RWPE2 (cell line): ENCODE measurements around the gene TFAP2A.
A peak's percentile ranks its signal among the peaks of the same experiment; 100 is the strongest.

Experiments
- ATAC-seq: fragments of 200-7000 bp; cut with Tn5 transposase; 3 replicates; pipeline ENCODE4 v1.9.1; 2021; ENCODE audit warnings: low read depth
- DNase-seq: peaks from one replicate; pipeline ENCODE4 v3.0.0-alpha.2; 2020; ENCODE audit warnings: low spot score
- H3K27ac ChIP-seq: fragments of 450-650 bp; 2 replicates; pipeline ENCODE4 v1.5.1; 2017; ENCODE audit warnings: mild to moderate bottlenecking; ENCODE audit not compliant: poor library complexity, severe bottlenecking
- H3K27me3 ChIP-seq: fragments of 250-450 bp; sonication (Bioruptor Pico); 2 replicates; pipeline ENCODE4 v1.5.1; 2021; ENCODE audit warnings: mild to moderate bottlenecking, moderate library complexity; ENCODE audit not compliant: insufficient read depth, poor library complexity, severe bottlenecking
- H3K36me3 ChIP-seq: fragments of 250-450 bp; sonication (Bioruptor Pico); 2 replicates; pipeline ENCODE4 v1.5.1; 2020; ENCODE audit warnings: low read depth, mild to moderate bottlenecking, moderate library complexity
- H3K4me1 ChIP-seq: fragments of 250-450 bp; sonication (Bioruptor Pico); 2 replicates; pipeline ENCODE4 v1.5.1; 2021; ENCODE audit warnings: mild to moderate bottlenecking, moderate library complexity; ENCODE audit not compliant: insufficient read depth, poor library complexity, severe bottlenecking
- H3K4me3 ChIP-seq: fragments of 250-450 bp; sonication (Bioruptor Pico); 2 replicates; pipeline ENCODE4 v1.5.1; 2021; ENCODE audit warnings: mild to moderate bottlenecking, moderate library complexity; ENCODE audit not compliant: severe bottlenecking
- H3K9me3 ChIP-seq: fragments of 250-450 bp; sonication (Bioruptor Pico); 2 replicates; pipeline ENCODE4 v1.5.1; 2021; ENCODE audit warnings: mild to moderate bottlenecking, moderate library complexity; ENCODE audit not compliant: severe bottlenecking
- CTCF ChIP-seq: fragments of 450-650 bp; IDR thresholded peaks from one replicate; pipeline ENCODE4 v1.5.1; 2017; ENCODE audit warnings: mild to moderate bottlenecking, moderate library complexity; ENCODE audit not compliant: poor library complexity, severe bottlenecking

TFAP2A gene

GRCh38 chr6:10408457-10408856 is 6.4 kb downstream of the TFAP2A start:
- peak overlapping the region; percentile 58 for H3K4me3 ChIP-seq
- H3K4me1 ChIP-seq = peaks cover 22% of the 10 kb centered on the region
- peaks cover 83% of the 10 kb centered on the region for H3K36me3 ChIP-seq
- H3K9me3 ChIP-seq = no peaks in the 10 kb centered on the region
- TF ChIP-seq CTCF = no peak
- ATAC-seq = no peak
- no peak for DNase-seq
- no peaks in the 10 kb centered on the region for H3K27me3 ChIP-seq
- peak overlapping the region; percentile 91 for H3K27ac ChIP-seq

- no peaks in the 10 kb centered on the region for H3K27me3 ChIP-seq
- DNase-seq (no peak), ATAC-seq (no peak)
- H3K27ac ChIP-seq = peak overlapping the region; percentile 91
- peaks cover 30% of the 10 kb centered on the region for H3K4me1 ChIP-seq
- TF ChIP-seq CTCF = no peak
- H3K4me3 ChIP-seq = peak overlapping the region; percentile 58
- peaks cover 87% of the 10 kb centered on the region for H3K36me3 ChIP-seq
- H3K9me3 ChIP-seq = no peaks in the 10 kb centered on the region
Measured at GRCh38 chr6:10407674-10408054, 7.2 kb downstream of the TFAP2A start.

- no peaks in the 10 kb centered on the region for H3K27me3 ChIP-seq
- ATAC-seq = no peak
Measured at GRCh38 chr6:10407018-10407673, 7.7 kb downstream of the TFAP2A start.

GRCh38 chr6:10406556-10406955 is 8.3 kb downstream of the TFAP2A start:
- Histone ChIP-seq H3K4me3 (peak overlapping the region; percentile 6), H3K36me3 (peaks cover 92% of the 10 kb centered on the region), H3K27me3 (no peaks in the 10 kb centered on the region), H3K9me3 (no peaks in the 10 kb centered on the region), H3K27ac (peak overlapping the region; percentile 91), H3K4me1 (peaks cover 41% of the 10 kb centered on the region)
- ATAC-seq = peak; percentile 24
- no peak for TF ChIP-seq CTCF
- no peak for DNase-seq

More at GRCh38 chr6:10407018-10407673, 7.7 kb downstream of the TFAP2A start:
- peaks cover 36% of the 10 kb centered on the region for H3K4me1 ChIP-seq
- peaks cover 92% of the 10 kb centered on the region for H3K36me3 ChIP-seq
- TF ChIP-seq CTCF = no peak
- peak overlapping the region; percentile 91 for H3K27ac ChIP-seq
- H3K4me3 ChIP-seq = peak overlapping the region; percentile 58
- DNase-seq = no peak
- H3K9me3 ChIP-seq = no peaks in the 10 kb centered on the region

GRCh38 chr6:10405513-10405900 is 9.4 kb downstream of the TFAP2A start:
- TF ChIP-seq CTCF = no peak
- Histone ChIP-seq H3K27ac (peak overlapping the region; percentile 91), H3K9me3 (no peaks in the 10 kb centered on the region), H3K27me3 (no peaks in the 10 kb centered on the region), H3K36me3 (peaks cover 95% of the 10 kb centered on the region), H3K4me1 (peaks cover 52% of the 10 kb centered on the region), H3K4me3 (peak overlapping the region; percentile 30)
- DNase-seq (no peak), ATAC-seq (no peak)
